Pancreas (tissue), 10 donors: ENCODE data around the gene PCCA. TPM values are rescaled to one million over a fixed set of nuclear protein-coding genes. Genes with fewer than 3 reads are reported as not detected.

ENCODE experiments used
- ATAC-seq, 4 donors: fragments of 200-7000 bp; cut with Tn5 transposase; one replicate each; pipeline versions ENCODE4 v1.8.0 to v1.9.1; 2020; ENCODE audit warnings: mild to moderate bottlenecking in 4 of 4, moderate library complexity in 4 of 4
- DNase-seq, 6 donors: peaks; one replicate each; pipeline ENCODE4 v3.0.0-alpha.2; 2020
- FAIRE-seq: peaks from 2 replicates; lab custom pipeline; 2012; peaks lifted over from hg19 to GRCh38; lab: Jason Lieb, UNC
- H3K27ac ChIP-seq, 4 donors: fragments of 200-600 bp; sonication (generic); 1 replicate in 3 of 4; 2 replicates in 1 of 4; pipeline versions ENCODE4 v1.5.0 to v1.8.0; 2020
- H3K27me3 ChIP-seq, 4 donors: fragments of 200-600 bp; one replicate each; pipeline ENCODE4 v1.8.0; 2021
- H3K36me3 ChIP-seq, 3 donors: fragments of 200-600 bp; sonication (generic) in 1 of 3; one replicate each; pipeline versions ENCODE4 v1.5.0 to v1.8.0; 2020 to 2021
- H3K4me1 ChIP-seq, 3 donors: fragments of 200-600 bp; one replicate each; pipeline ENCODE4 v1.8.0; 2021
- H3K4me3 ChIP-seq, 4 donors: fragments of 200-600 bp; sonication (generic) in 2 of 4; one replicate each; pipeline versions ENCODE4 v1.5.0 to v1.8.0; 2020 to 2021
- H3K9me3 ChIP-seq, 4 donors: fragments of 200-600 bp; one replicate each; pipeline ENCODE4 v1.8.0; 2021
- WGBS, 2 donors: extraction: QIAGEN DNeasy Blood & Tissue Kit; methylation state at CpG; one replicate each; pipeline ENCODE4 v1.1.7; 2013; 5-methylcytosine and 5-hydroxymethylcytosine counted together
- intact Hi-C, 3 donors: fragments of 100-400 bp; cut with DNase I; formaldehyde crosslinking; loops; one replicate each; pipeline versions ENCODE4 v1.11.1 to v1.14.2; 2022
- polyA plus RNA-seq, 2 donors: library from polyadenylated mRNA; stranded (reverse); fragments of 200-250 nt; gene quantifications; one replicate each; pipeline ENCODE4 v1.2.3, GENCODE V29; 2013
- total RNA-seq, 6 donors: library from RNA; stranded (reverse); fragmentation: NEBNext Ultra II Directional in 4 of 6; extraction: Animal tissue kit (Norgen Biotek cat#: 25700) in 4 of 6; gene quantifications; one replicate each; pipeline versions ENCODE4 v1.2.1 to v1.2.4, GENCODE V29; 2021 to 2023
- TF ChIP-seq, protein P1 (sequence below), 4 donors: fragments of 200-600 bp; sonication (generic) in 3 of 4; IDR thresholded peaks; one replicate each; pipeline versions ENCODE4 v1.5.0 to v1.8.0; 2021; ENCODE audit warnings: antibody characterized with exemption in 4 of 4
- donor health status: healthy with polysubstance abuse.
- donor health status: DM: no; HTN: no; CAD: no; lungs with moderate emphysema.
- donor health status: DM: no; HTN: no; CAD: no.
- donor health status: control.
- donor health status: control.
- donor health status: Bipolar disorder and iron deficiency.
- donor health status: DM: yes; HTN: yes; CAD: no.
- donor health status: DM: no; HTN: no; CAD: no.
- donor health status: DM: no; HTN: no; CAD: no.
- donor health status: DM: yes; HTN: yes; CAD: no.

PCCA gene
- total and polyA plus RNA-seq, 8 donors: 14.2 to 32.1 (median 24.1) TPM

DNA sequence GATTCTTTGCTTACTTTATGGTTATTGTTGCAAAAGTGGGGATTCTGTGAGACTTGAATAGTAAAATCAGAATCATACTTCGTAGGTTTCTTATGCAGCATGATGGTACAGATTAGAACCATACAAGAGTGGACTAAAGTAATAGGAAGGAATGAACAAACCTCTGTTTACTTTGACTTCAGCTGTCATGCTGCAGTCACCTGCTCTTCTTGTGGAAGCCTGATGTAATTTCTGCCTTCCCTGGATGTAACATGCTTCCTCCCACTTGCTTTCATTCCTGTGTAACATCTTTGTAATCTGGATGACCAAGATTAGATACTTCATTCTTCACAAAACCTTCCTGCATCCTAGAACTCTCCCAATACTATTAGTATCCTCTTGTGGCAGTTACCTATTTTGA is 235.0 kb downstream of the PCCA start:
- H3K27me3 ChIP-seq: no peaks in the 10 kb centered on the region
- intact Hi-C loops: no loop called here
- H3K27ac ChIP-seq: no peak overlapping the region
- no peaks in the 10 kb centered on the region for H3K9me3 ChIP-seq
- no peak for FAIRE-seq
- peaks cover 0 to 5% (median 3%) of the 10 kb centered on the region in 3 donors for H3K36me3 ChIP-seq
- H3K4me1 ChIP-seq: no peaks in the 10 kb centered on the region
- no peak for ATAC-seq
- H3K4me3 ChIP-seq: no peak overlapping the region
- no peak for DNase-seq
- WGBS, 2 donors: 91 to 92% methylated on average over 1 of the region's 1 CpG
- TF ChIP-seq, protein P1, sequence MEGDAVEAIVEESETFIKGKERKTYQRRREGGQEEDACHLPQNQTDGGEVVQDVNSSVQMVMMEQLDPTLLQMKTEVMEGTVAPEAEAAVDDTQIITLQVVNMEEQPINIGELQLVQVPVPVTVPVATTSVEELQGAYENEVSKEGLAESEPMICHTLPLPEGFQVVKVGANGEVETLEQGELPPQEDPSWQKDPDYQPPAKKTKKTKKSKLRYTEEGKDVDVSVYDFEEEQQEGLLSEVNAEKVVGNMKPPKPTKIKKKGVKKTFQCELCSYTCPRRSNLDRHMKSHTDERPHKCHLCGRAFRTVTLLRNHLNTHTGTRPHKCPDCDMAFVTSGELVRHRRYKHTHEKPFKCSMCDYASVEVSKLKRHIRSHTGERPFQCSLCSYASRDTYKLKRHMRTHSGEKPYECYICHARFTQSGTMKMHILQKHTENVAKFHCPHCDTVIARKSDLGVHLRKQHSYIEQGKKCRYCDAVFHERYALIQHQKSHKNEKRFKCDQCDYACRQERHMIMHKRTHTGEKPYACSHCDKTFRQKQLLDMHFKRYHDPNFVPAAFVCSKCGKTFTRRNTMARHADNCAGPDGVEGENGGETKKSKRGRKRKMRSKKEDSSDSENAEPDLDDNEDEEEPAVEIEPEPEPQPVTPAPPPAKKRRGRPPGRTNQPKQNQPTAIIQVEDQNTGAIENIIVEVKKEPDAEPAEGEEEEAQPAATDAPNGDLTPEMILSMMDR (IDR thresholded peaks at IDR 0.05): no peak

DNA sequence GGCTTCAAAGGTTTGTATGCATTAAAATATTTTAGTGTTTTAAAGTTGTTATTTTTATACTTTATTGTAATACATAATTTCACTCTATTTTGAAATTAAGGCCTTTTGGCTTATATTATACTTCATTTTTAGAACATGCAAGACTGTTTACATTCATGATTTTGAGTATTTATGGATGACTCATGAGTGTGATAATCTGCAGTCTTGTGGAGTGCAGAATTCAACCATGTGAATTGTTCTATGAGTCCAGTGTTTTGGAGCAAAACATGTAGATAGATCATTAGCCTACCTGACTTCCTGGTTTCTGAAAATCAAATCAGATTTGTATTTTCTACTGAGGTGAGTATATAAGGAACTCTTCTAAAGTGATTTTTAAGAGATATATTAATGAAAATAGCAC is 241.8 kb downstream of the PCCA start:
- TF ChIP-seq, protein P1 (IDR thresholded peaks at IDR 0.05): no peak
- DNase-seq: no peak
- no peak overlapping the region for H3K4me3 ChIP-seq
- intact Hi-C loops: no loop called here
- no peaks in the 10 kb centered on the region for H3K4me1 ChIP-seq
- peaks cover 0 to 4% (median 0%) of the 10 kb centered on the region in 3 donors for H3K36me3 ChIP-seq
- H3K9me3 ChIP-seq: no peaks in the 10 kb centered on the region
- no peak for FAIRE-seq
- H3K27ac ChIP-seq: no peak overlapping the region
- ATAC-seq: no peak
- H3K27me3 ChIP-seq: no peaks in the 10 kb centered on the region

DNA sequence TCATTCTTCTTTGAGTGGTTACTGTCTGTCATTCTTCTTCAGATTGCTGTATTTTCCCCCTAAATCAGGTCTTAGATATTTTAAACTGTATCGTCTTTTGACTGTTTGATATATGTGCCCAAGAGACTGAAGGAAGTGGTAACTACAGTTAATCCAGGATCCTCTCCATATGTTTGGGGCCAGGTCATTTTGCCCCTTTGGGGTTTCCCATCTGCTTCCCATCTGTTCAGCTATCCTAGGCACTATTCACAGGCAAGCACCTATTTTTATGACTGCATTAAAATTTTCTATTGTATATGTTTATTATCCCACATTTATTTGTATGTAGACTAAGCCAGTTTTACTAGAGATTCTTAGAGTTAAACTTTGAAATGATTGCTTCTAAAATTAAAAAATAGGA is 244.2 kb downstream of the PCCA start:
- WGBS, 2 donors: 89 to 96% methylated on average over 1 of the region's 1 CpG
- ATAC-seq: no peak
- Histone ChIP-seq H3K4me3 (no peak overlapping the region), H3K36me3 (peaks cover 0 to 4% (median 0%) of the 10 kb centered on the region in 3 donors), H3K27me3 (no peaks in the 10 kb centered on the region), H3K9me3 (no peaks in the 10 kb centered on the region), H3K27ac (no peak overlapping the region), H3K4me1 (no peaks in the 10 kb centered on the region)
- FAIRE-seq: no peak
- intact Hi-C loops: no loop called here
- no peak for DNase-seq
- TF ChIP-seq, protein P1 (IDR thresholded peaks at IDR 0.05): no peak

DNA sequence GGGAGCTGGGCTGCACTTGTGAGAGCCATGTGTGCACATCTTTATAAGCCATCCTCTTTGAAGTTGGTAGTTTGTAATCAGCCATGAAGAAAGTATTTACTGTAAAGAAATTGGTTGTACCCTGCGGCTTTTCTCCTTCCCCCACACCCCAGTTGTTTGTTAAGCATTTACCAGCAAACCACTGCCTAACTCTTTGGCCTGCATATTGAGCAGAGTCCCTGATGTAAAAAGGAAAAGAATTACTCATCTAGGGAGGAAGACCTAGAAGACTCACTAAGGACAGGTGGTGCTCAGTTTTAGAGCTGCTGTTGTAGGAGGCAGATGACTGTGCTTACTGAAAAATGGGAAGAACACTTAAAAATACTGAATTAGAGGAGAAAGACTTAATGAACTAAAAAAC is 245.3 kb downstream of the PCCA start:
- H3K27me3 ChIP-seq: no peaks in the 10 kb centered on the region
- no peak overlapping the region for H3K4me3 ChIP-seq
- no peak for DNase-seq
- TF ChIP-seq, protein P1 (IDR thresholded peaks at IDR 0.05): no peak
- H3K27ac ChIP-seq: no peak overlapping the region
- H3K4me1 ChIP-seq: no peaks in the 10 kb centered on the region
- WGBS, 2 donors: 88 to 100% methylated on average over 1 of the region's 1 CpG
- H3K36me3 ChIP-seq: peaks cover 0 to 4% (median 0%) of the 10 kb centered on the region in 3 donors
- no peak for FAIRE-seq
- intact Hi-C loops: no loop called here
- ATAC-seq: no peak
- H3K9me3 ChIP-seq: no peaks in the 10 kb centered on the region

DNA sequence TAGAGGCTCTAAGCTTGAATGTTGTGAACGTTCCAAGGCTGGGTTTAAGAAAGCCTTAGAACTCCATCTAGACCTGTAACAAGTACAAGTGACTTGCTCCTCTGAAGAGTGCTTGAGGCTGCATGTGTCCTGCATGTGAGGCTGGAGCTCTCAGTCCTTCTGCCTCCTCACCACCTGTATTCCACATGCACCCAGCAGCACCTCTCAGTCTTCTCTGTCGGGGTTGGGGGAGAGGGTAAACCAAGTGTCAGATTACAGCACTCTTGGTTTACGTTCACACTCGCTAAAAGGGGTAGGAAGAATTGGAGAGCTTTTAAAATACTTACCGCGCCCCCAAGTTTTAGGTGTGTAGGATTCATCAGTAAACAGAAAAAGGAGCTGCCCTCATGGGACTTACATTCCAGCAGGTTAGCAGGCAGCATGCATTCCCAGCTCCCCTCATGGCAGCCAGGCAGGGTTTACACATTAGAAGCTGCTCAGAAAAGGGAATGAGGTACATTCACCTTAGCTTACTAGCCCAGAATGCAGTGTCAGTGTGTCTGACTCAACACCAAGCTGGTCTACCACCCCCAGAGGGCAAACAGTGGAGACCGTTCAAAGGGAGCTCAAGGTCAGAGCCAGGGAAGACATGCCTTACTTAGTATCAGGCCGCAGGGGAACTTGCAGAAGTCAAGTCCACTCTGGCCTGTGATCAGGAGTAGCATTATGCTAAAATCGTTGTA is 248.1 kb downstream of the PCCA start:
- H3K4me3 ChIP-seq: no peak overlapping the region
- no peak for FAIRE-seq
- H3K27ac ChIP-seq: no peak overlapping the region
- no peaks in the 10 kb centered on the region for H3K9me3 ChIP-seq
- DNase-seq: no peak
- ATAC-seq: no peak
- no peaks in the 10 kb centered on the region for H3K4me1 ChIP-seq
- intact Hi-C loops: no loop called here
- WGBS, 2 donors: 77 to 88% methylated on average over 9 of the region's 9 CpGs
- TF ChIP-seq, protein P1 (IDR thresholded peaks at IDR 0.05): no peak
- no peaks in the 10 kb centered on the region for H3K27me3 ChIP-seq
- peaks cover 0 to 4% (median 0%) of the 10 kb centered on the region in 3 donors for H3K36me3 ChIP-seq
